Measurements from ENCODE around the gene CYP4F12. TPM values are rescaled to one million over a fixed set of nuclear protein-coding genes. Genes with fewer than 3 reads are reported as not detected.

The CYP4F12 gene
- total RNA-seq, 1 donor from 2014 or later = 5.8 TPM

Other genes starting within 250 kb of the CYP4F12 start
- 31.3 TPM for gene WIZ, start 223.1 kb upstream of the CYP4F12 start, total RNA-seq
- gene RASAL3, start 208.5 kb upstream of the CYP4F12 start, total RNA-seq = 2.3 TPM
- not detected for gene PGLYRP2, start 193.6 kb upstream of the CYP4F12 start, total RNA-seq
- not detected for gene CYP4F22, start 164.6 kb upstream of the CYP4F12 start, total RNA-seq
- not detected for gene CYP4F8, start 57.9 kb upstream of the CYP4F12 start, total RNA-seq
- not detected for gene CYP4F3, start 32.2 kb upstream of the CYP4F12 start, total RNA-seq
- gene OR10H2, start 54.9 kb downstream of the CYP4F12 start, total RNA-seq = not detected
- gene OR10H3, start 64.9 kb downstream of the CYP4F12 start, total RNA-seq = not detected
- not detected for gene OR10H5, start 114.6 kb downstream of the CYP4F12 start, total RNA-seq
- gene OR10H1, start 142.6 kb downstream of the CYP4F12 start, total RNA-seq = not detected
- gene CYP4F2, start 225.0 kb downstream of the CYP4F12 start, total RNA-seq = not detected

Measured in Right ventricle myocardium inferior (tissue), 1 donor.